Measurements from ENCODE around the gene CTSO. TPM values are rescaled to one million over a fixed set of nuclear protein-coding genes. Genes with fewer than 3 reads are reported as not detected.

The CTSO gene
- total and polyA plus RNA-seq, 2 experiments from 2014 or later, result 16.4 to 28.2 TPM

DNA sequence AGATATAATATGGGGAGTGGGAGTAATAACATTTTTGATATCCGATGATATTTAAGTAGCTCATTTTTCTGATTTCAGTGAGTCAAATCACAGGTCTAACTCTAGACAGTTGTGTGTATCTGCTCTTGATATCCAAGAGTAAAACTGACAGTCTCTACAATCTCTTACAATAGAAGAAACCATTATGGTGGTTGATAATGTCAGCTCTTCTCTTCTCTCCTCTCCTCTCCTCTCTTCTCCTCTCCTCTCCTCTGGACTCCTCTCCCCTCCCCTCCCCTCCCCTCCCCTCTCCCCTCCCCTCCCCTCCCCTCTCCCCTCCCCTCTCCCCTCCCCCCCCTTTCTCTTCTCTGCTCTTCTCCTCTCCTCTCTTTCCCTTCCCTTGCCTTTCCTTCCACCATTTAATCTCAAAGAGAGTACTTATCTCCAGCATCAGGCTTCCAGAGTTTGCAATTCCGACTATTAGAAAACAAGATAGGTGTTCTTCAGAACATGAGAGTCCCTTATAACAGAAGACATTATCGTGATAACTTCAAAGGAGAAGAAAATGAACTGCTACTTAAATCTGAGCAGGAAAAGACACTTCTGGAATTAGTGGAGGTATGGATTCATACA lies 43.9 kb downstream of the CTSO start:
- H3K4me1 ChIP-seq (ENCODE audit: insufficient read depth), result peaks cover 11% of the 10 kb centered on the region
- H3K27ac ChIP-seq, result no peak overlapping the region
- TF ChIP-seq EZH2 (IDR thresholded peaks at IDR 0.05; ENCODE audit: borderline replicate concordance), result no peak
- TF ChIP-seq EZH2phosphoT487 (IDR thresholded peaks at IDR 0.05; ENCODE audit: low read depth, severe bottlenecking, unreplicated experiment), result no peak
- TF ChIP-seq, protein P1, sequence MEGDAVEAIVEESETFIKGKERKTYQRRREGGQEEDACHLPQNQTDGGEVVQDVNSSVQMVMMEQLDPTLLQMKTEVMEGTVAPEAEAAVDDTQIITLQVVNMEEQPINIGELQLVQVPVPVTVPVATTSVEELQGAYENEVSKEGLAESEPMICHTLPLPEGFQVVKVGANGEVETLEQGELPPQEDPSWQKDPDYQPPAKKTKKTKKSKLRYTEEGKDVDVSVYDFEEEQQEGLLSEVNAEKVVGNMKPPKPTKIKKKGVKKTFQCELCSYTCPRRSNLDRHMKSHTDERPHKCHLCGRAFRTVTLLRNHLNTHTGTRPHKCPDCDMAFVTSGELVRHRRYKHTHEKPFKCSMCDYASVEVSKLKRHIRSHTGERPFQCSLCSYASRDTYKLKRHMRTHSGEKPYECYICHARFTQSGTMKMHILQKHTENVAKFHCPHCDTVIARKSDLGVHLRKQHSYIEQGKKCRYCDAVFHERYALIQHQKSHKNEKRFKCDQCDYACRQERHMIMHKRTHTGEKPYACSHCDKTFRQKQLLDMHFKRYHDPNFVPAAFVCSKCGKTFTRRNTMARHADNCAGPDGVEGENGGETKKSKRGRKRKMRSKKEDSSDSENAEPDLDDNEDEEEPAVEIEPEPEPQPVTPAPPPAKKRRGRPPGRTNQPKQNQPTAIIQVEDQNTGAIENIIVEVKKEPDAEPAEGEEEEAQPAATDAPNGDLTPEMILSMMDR (IDR thresholded peaks at IDR 0.05; ENCODE audit: poor library complexity), result no peak
- H3K9me2 ChIP-seq (replicated peaks; ENCODE audit: insufficient read depth), result no peaks in the 10 kb centered on the region
- H3K4me2 ChIP-seq, result no peak overlapping the region
- no peak overlapping the region for H2AFZ ChIP-seq
- no peak overlapping the region for H3K4me3 ChIP-seq
- peaks cover 5% of the 10 kb centered on the region for H3K79me2 ChIP-seq
- 86% methylated on average over 3 of the region's 3 CpGs for WGBS (ENCODE audit: low lambda C conversion rate, missing lambda C conversion rate)
- H4K20me1 ChIP-seq (ENCODE audit: insufficient read depth, poor library complexity, severe bottlenecking), result no peaks in the 10 kb centered on the region
- no peaks in the 10 kb centered on the region for H3K36me3 ChIP-seq (replicated peaks; ENCODE audit: insufficient read depth, low read depth)
- no peaks in the 10 kb centered on the region for H3K27me3 ChIP-seq
- H3K9me3 ChIP-seq (ENCODE audit: low read depth), result no peaks in the 10 kb centered on the region
- no peak for DNase-seq (ENCODE audit: low spot score)

DNA sequence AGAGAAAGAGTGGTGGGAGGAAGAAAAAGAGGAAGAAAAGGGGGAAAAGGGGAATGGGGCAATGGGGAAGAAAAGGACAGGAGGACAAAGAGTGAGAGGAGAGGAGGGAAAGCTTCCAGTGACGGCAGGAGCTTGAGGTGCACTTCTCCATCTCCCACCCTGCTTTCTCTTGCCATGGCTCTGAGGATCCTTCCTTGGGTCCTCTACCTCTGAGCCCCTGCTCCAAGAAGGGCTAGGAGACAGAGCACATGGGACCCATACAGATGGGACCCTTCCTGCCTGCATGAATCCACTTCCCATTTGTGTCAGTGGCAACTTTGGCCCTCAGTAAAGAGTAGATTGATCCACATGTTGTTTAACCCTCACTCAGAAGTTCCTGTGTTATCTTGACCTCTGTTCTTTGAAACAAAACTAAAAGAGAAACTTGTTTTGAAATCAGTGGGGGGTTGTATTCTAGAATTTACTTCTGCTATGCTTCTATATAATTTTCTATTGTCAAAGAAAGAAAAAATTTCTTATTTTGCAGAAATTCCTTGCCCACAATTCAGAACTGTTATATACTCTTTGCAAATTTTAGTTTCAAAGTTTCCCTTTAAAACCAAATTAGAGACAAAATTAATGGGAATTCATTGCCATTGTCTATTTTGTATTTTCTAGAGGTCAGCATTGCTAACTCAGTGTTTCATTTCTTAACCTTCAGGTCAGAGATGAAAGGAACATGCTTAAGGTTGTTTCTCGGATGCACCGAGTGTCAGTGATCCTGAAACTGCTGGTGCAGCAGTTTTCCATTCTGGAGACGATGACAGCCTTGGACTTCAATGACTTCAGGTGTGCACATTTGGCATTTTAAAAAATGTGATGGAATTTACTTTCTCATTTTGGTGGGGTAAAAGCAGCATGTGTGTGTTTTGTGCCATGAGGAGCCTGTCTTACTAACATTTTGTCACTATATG lies 45.2 kb downstream of the CTSO start:
- peaks cover 11% of the 10 kb centered on the region for H3K4me1 ChIP-seq (ENCODE audit: insufficient read depth)
- H4K20me1 ChIP-seq (ENCODE audit: insufficient read depth, poor library complexity, severe bottlenecking), result no peaks in the 10 kb centered on the region
- 95% methylated on average over 4 of the region's 4 CpGs for WGBS (ENCODE audit: low lambda C conversion rate, missing lambda C conversion rate)
- no peak overlapping the region for H3K4me2 ChIP-seq
- no peak overlapping the region for H3K27ac ChIP-seq
- no peak for DNase-seq (ENCODE audit: low spot score)
- H2AFZ ChIP-seq, result no peak overlapping the region
- TF ChIP-seq EZH2phosphoT487 (IDR thresholded peaks at IDR 0.05; ENCODE audit: low read depth, severe bottlenecking, unreplicated experiment), result no peak
- no peak for TF ChIP-seq EZH2 (IDR thresholded peaks at IDR 0.05; ENCODE audit: borderline replicate concordance)
- TF ChIP-seq, protein P1 (IDR thresholded peaks at IDR 0.05; ENCODE audit: poor library complexity), result no peak
- H3K36me3 ChIP-seq (replicated peaks; ENCODE audit: insufficient read depth, low read depth), result no peaks in the 10 kb centered on the region
- H3K9me3 ChIP-seq (ENCODE audit: low read depth), result no peaks in the 10 kb centered on the region
- no peak overlapping the region for H3K4me3 ChIP-seq
- H3K9me2 ChIP-seq (replicated peaks; ENCODE audit: insufficient read depth), result no peaks in the 10 kb centered on the region
- peaks cover 5% of the 10 kb centered on the region for H3K79me2 ChIP-seq
- no peaks in the 10 kb centered on the region for H3K27me3 ChIP-seq

DNA sequence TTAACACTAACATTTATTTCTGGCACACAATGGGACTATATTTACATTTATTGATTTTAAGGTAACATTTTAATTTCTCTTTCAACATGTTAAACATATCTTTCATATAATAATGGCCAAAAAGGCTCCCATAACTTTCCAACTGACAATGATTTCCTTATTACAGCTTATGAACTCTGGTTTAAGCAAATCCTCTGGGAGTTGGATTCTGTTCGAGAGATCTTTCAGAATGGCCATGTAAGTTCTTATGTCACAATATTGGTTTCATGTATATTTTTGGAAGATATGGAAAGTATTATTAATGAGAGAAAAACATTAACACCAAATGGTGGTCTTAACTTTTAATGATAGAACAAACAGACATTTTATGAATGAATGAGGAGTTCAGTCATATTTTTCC lies 46.1 kb downstream of the CTSO start:
- no peak for DNase-seq (ENCODE audit: low spot score)
- Histone ChIP-seq H3K79me2 (peaks cover 5% of the 10 kb centered on the region), H3K4me2 (peak overlapping the region; percentile 57), H3K4me1 (ENCODE audit: insufficient read depth) (peaks cover 11% of the 10 kb centered on the region), H3K4me3 (no peak overlapping the region), H2AFZ (no peak overlapping the region), H3K27me3 (no peaks in the 10 kb centered on the region), H4K20me1 (ENCODE audit: insufficient read depth, poor library complexity, severe bottlenecking) (no peaks in the 10 kb centered on the region), H3K27ac (peak overlapping the region; percentile 67), H3K9me2 (replicated peaks; ENCODE audit: insufficient read depth) (no peaks in the 10 kb centered on the region), H3K9me3 (ENCODE audit: low read depth) (no peaks in the 10 kb centered on the region), H3K36me3 (replicated peaks; ENCODE audit: insufficient read depth, low read depth) (no peaks in the 10 kb centered on the region)
- 88% methylated on average over 1 of the region's 1 CpG for WGBS (ENCODE audit: low lambda C conversion rate, missing lambda C conversion rate)
- TF ChIP-seq, protein P1 (IDR thresholded peaks at IDR 0.05; ENCODE audit: poor library complexity), result no peak
- TF ChIP-seq EZH2phosphoT487 (IDR thresholded peaks at IDR 0.05; ENCODE audit: low read depth, severe bottlenecking, unreplicated experiment), result no peak
- no peak for TF ChIP-seq EZH2 (IDR thresholded peaks at IDR 0.05; ENCODE audit: borderline replicate concordance)

Measured in hepatocyte (in vitro differentiated cells).